GM21825 (cell line): ENCODE results near the gene OR8U1.
"Not testable (repeated sequence)": the region's sequence is repeated elsewhere in the genome, so short reads cannot be mapped to it uniquely, and the experiment has no call there.

ENCODE experiments used
- ATAC-seq: cut with Tn5 transposase; IDR thresholded peaks from one replicate; pipeline ENCODE4 v1.9.1; 2021; ENCODE audit warnings: mild to moderate bottlenecking, moderate library complexity; ENCODE audit not compliant: unreplicated experiment

The OR8U1 gene

GRCh38 chr11:56375324-56375723 lies at the start of gene OR8U1:
OR8U1 (plus strand) TSS chr11:56375624; CDS start chr11:56375624, 0 bp downstream.
- ATAC-seq: no peak

- ATAC-seq: no peak
Measured at GRCh38 chr11:56331861-56332491, 43.4 kb upstream of the OR8U1 start.

- no peak for ATAC-seq
Measured at GRCh38 chr11:56333156-56333555, 42.3 kb upstream of the OR8U1 start.

- no peak for ATAC-seq
Measured at GRCh38 chr11:56340289-56340688, 35.1 kb upstream of the OR8U1 start.

DNA sequence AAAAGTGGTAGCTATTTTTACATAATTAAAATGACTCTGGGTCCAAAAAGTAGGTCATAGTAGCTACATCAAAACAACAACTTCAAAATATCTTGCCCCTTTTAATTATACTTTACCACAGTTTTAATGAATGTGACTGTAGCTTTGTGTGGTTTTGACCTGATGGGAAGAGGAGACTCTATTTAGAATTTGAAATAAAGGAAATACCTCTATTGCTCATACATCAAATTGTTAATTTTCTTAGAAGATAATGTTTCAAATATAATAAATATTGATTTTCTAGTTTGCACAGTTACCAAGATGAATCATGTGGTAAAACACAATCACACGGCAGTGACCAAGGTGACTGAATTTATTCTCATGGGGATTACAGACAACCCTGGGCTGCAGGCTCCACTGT lies 29.7 kb upstream of the OR8U1 start, which contains the start of gene OR8K1:
Gene OR8K1, plus strand, starts transcription at position 301 of the 400 bp plus-strand sequence. Its CDS starts 0 bp downstream, at position 301.
- no peak for ATAC-seq

GRCh38 chr11:56353991-56354390 lies 21.4 kb upstream of the OR8U1 start, which contains the start of gene OR8J1:
OR8J1 (plus strand) TSS chr11:56354291; CDS start chr11:56360247, 5,956 bp downstream.
- ATAC-seq: no peak

DNA sequence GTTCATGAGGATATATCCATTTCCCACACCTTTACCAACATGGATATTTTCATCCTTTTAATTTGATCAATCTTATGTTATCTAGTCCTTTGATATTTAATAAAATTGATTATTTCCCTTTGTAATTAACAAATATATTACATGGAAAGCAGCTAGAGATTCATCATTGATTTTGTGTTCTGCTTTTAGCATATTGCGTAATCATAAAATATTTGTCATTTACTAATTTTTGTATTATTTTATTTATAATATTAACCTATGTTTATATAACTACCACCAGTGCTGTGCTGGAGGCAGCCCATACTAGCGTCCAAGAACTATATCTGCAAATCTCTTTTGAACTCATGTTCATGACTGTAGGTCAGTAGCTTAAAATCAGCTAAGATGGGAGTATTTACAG lies 4.7 kb downstream of the OR8U1 start:
- no peak for ATAC-seq

DNA sequence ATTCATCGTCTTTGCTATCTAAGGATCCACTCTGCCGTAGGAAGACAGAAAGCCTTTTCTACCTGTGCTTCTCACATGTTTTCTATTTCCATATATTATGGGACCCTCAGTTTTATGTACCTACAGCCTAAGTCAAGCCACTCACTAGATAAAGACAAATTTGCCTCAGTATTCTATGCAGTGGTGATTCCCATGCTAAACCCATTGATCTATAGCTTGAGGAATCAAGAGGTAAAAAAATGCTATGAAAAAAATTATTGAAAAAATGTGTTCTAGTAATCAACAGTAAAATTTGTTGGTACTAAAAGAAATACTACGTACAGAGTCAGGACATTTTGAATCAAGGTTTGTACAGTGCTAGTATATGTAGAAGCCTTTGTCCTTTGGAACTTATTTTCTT lies 19.0 kb downstream of the OR8U1 start:
- ATAC-seq: no peak

GRCh38 chr11:56396047-56396446 lies 20.6 kb downstream of the OR8U1 start:
- no peak for ATAC-seq

GRCh38 chr11:56401858-56402461 lies 26.5 kb downstream of the OR8U1 start:
- ATAC-seq: not testable (repeated sequence)

- no peak for ATAC-seq
Measured at GRCh38 chr11:56404393-56404792, 29.0 kb downstream of the OR8U1 start.

DNA sequence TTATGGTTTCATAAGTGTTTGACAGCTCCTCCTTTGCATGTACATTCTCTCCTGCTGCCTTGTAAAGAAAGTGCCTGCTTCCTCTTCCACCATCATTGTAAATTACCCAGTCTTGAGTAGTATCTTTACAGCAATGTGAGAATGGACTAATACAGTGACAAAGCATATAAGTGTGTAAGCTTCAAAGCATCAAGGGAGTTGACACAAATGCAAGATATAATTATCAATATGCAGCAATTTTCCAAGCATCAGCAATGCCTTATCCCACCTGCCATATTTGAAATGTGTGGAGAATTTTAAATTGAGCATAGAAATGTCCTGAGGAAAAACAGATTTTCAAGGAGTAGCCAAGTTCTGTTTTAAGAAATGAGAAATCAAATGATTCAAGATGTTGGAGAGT lies 35.4 kb downstream of the OR8U1 start:
- no peak for ATAC-seq

DNA sequence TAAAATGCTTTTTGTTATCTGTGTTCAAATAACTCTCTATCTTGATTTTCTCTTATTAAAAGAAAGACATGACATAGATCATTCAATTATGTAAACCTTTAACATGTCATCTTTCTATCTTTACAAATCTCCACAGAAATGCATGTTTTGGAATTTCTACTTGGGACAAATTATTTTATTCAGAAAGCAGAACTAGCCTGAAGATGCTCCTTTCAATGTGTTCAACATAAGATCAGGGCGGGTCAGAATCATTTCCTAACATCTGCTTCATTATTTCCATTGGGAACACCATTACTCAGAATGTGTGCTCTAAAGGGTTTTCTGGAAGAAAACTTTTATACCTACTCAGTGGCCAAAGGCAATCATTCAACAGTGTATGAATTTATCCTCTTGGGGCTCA lies 37.0 kb downstream of the OR8U1 start, which contains the start of gene OR5AL1:
Gene OR5AL1, plus strand, starts transcription at position 301 of the 400 bp plus-strand sequence.
- ATAC-seq: no peak
